Osteoblast (primary cell): ENCODE results near the gene KL. TPM values are rescaled to one million over a fixed set of nuclear protein-coding genes. Genes with fewer than 3 reads are reported as not detected.

Experiments
- DNase-seq: peaks from one replicate; pipeline ENCODE4 v3.0.0; 2011; ENCODE audit warnings: low spot score, mixed read lengths; ENCODE audit not compliant: insufficient read length; ENCODE audit errors: missing footprints
- H2AFZ ChIP-seq: 2 replicates; pipeline ENCODE4 v1.6.0; 2011; ENCODE audit warnings: mild to moderate bottlenecking, low read length
- H3K27ac ChIP-seq: 2 replicates; pipeline ENCODE4 v1.5.1; 2011; ENCODE audit warnings: mild to moderate bottlenecking, low read depth, low read length, moderate library complexity
- H3K27me3 ChIP-seq: 2 replicates; pipeline ENCODE4 v1.6.0; 2012; ENCODE audit warnings: mild to moderate bottlenecking, control low read depth, inconsistent platforms, low read length, moderate library complexity; ENCODE audit not compliant: insufficient read depth
- H3K36me3 ChIP-seq: 2 replicates; pipeline ENCODE4 v1.5.1; 2011; ENCODE audit warnings: mild to moderate bottlenecking, low read length, control low read depth, moderate library complexity; ENCODE audit not compliant: insufficient read depth
- H3K4me1 ChIP-seq: 2 replicates; pipeline ENCODE4 v1.5.1; 2011; ENCODE audit warnings: mild to moderate bottlenecking, low read length, control low read depth, moderate library complexity; ENCODE audit not compliant: insufficient read depth
- H3K4me2 ChIP-seq: 2 replicates; pipeline ENCODE4 v1.6.0; 2011; ENCODE audit warnings: mild to moderate bottlenecking, low read length; ENCODE audit not compliant: insufficient read depth
- H3K4me3 ChIP-seq: fragments of 200-600 bp; sonication (generic); 3 replicates; pipeline ENCODE4 v1.5.1; 2012; ENCODE audit warnings: mild to moderate bottlenecking, low read length, inconsistent platforms; ENCODE audit not compliant: insufficient read depth
- H3K79me2 ChIP-seq: 2 replicates; pipeline ENCODE4 v1.6.0; 2012; ENCODE audit warnings: mild to moderate bottlenecking, low read length, control low read depth, inconsistent platforms; ENCODE audit not compliant: insufficient read depth
- H3K9me3 ChIP-seq: 2 replicates; pipeline ENCODE4 v1.5.1; 2011; ENCODE audit warnings: low read depth, low read length, control low read depth
- H4K20me1 ChIP-seq: 2 replicates; pipeline ENCODE4 v1.6.0; 2012; ENCODE audit warnings: mild to moderate bottlenecking, low read length, control low read depth; ENCODE audit not compliant: insufficient read depth
- total RNA-seq: library from RNA; depleted of rRNA; stranded (reverse); fragments of >200 nt; gene quantifications from 2 replicates; pipeline ENCODE4 v1.2.3, GENCODE V29; 2012
- TF ChIP-seq, protein P1 (sequence below): IDR thresholded peaks from 2 replicates; pipeline ENCODE4 v1.5.1; 2011; ENCODE audit warnings: mild to moderate bottlenecking, low read depth, low read length, moderate library complexity; ENCODE audit errors: extremely low read depth

The KL gene
- total RNA-seq, 1 donor: not detected

DNA sequence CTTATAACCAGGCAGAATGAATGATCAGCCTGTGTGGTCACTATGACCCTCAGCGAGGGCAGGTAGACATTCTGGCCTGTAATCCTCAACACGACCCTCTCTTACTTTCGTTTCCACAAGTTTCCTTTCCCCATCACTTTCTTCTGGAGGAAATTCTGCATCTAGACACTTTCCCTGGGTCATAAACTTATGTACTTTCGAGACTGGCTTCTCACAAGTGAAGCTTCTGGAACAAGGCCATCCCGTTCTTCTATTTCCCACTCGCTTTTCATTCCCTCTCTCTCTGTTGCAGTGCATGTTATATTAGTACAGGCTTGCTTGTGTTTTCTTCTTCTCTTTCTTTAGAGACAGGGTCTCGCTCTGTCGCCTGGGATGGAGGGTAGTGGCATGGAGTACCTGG is 23.1 kb upstream of the KL start:
- no peak overlapping the region for H3K4me2 ChIP-seq
- no peak for DNase-seq
- no peak overlapping the region for H2AFZ ChIP-seq
- H3K4me1 ChIP-seq: no peaks in the 10 kb centered on the region
- no peak overlapping the region for H3K4me3 ChIP-seq
- H3K9me3 ChIP-seq: no peaks in the 10 kb centered on the region
- H3K27me3 ChIP-seq: peaks cover 6% of the 10 kb centered on the region
- H3K36me3 ChIP-seq: no peaks in the 10 kb centered on the region
- H3K27ac ChIP-seq: no peak overlapping the region
- TF ChIP-seq, protein P1, sequence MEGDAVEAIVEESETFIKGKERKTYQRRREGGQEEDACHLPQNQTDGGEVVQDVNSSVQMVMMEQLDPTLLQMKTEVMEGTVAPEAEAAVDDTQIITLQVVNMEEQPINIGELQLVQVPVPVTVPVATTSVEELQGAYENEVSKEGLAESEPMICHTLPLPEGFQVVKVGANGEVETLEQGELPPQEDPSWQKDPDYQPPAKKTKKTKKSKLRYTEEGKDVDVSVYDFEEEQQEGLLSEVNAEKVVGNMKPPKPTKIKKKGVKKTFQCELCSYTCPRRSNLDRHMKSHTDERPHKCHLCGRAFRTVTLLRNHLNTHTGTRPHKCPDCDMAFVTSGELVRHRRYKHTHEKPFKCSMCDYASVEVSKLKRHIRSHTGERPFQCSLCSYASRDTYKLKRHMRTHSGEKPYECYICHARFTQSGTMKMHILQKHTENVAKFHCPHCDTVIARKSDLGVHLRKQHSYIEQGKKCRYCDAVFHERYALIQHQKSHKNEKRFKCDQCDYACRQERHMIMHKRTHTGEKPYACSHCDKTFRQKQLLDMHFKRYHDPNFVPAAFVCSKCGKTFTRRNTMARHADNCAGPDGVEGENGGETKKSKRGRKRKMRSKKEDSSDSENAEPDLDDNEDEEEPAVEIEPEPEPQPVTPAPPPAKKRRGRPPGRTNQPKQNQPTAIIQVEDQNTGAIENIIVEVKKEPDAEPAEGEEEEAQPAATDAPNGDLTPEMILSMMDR: no peak
- H4K20me1 ChIP-seq: no peaks in the 10 kb centered on the region
- no peaks in the 10 kb centered on the region for H3K79me2 ChIP-seq

DNA sequence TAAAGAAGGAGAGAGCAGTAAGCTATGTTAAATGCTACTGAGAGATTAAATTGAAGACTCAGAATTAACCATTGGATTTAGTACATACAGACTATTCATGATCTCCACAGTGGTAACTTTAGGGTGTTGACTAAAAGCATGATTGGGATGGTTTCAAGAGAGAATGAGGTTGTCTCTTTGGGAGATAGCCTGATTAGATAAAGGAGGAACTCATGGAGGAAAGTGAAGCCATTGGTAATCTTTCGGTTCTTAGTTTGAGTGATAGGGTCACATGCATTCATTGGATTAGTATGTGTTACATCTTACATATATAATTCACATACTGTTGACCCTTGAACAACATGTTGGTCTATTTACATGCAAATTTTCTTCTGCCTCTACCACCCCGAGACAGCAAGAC is 18.8 kb upstream of the KL start:
- Histone ChIP-seq H3K4me3 (no peak overlapping the region), H3K4me2 (no peak overlapping the region), H2AFZ (no peak overlapping the region), H3K36me3 (no peaks in the 10 kb centered on the region), H3K4me1 (no peaks in the 10 kb centered on the region), H3K27ac (no peak overlapping the region), H3K27me3 (peaks cover 3% of the 10 kb centered on the region), H3K9me3 (no peaks in the 10 kb centered on the region), H3K79me2 (no peaks in the 10 kb centered on the region), H4K20me1 (no peaks in the 10 kb centered on the region)
- DNase-seq: no peak
- TF ChIP-seq, protein P1: no peak

DNA sequence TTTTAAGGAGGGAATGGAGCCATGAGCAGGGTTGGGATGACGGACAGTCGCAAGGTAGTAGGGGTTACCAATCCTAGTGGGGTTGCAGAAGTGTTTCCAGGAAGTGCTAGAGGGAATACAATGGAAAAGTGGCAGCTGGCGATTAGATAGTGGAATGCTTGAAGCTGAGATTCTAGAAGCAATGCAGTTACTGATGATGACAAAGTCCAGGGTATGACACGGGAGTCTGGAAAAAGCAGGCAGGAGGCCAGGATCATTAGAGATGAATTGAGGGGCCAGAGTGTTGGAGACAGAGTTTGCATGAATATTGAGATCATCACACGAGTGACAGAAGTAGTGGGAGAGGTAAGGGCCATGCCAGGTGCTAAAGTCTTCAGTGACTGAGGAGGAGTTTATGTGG is 17.3 kb upstream of the KL start:
- TF ChIP-seq, protein P1: no peak
- H3K9me3 ChIP-seq: no peaks in the 10 kb centered on the region
- H3K27ac ChIP-seq: no peak overlapping the region
- no peak for DNase-seq
- no peak overlapping the region for H2AFZ ChIP-seq
- H3K4me1 ChIP-seq: no peaks in the 10 kb centered on the region
- H3K79me2 ChIP-seq: no peaks in the 10 kb centered on the region
- no peaks in the 10 kb centered on the region for H3K36me3 ChIP-seq
- H3K4me2 ChIP-seq: no peak overlapping the region
- H3K27me3 ChIP-seq: peaks cover 3% of the 10 kb centered on the region
- no peaks in the 10 kb centered on the region for H4K20me1 ChIP-seq
- H3K4me3 ChIP-seq: no peak overlapping the region

DNA sequence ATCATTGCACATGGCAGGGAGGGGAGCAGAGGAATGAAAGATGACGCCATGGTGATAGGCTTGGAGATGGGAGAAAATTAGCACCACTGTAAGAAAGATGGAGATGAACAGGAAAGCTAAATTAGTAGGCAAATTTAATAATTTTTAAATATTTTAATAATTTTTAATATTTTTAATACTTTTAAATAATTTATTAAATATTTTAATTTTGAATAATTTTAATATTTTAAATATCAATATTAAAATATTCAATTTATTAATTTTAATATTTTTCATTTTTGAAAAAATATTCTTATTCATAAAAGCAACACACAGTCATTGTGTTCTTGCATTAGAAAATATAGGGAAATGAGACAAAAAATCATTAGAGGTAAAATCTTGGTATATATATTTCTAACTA is 15.9 kb upstream of the KL start:
- peaks cover 5% of the 10 kb centered on the region for H3K27me3 ChIP-seq
- H3K27ac ChIP-seq: no peak overlapping the region
- no peaks in the 10 kb centered on the region for H3K36me3 ChIP-seq
- H3K4me2 ChIP-seq: no peak overlapping the region
- no peaks in the 10 kb centered on the region for H3K4me1 ChIP-seq
- H4K20me1 ChIP-seq: no peaks in the 10 kb centered on the region
- H2AFZ ChIP-seq: no peak overlapping the region
- H3K4me3 ChIP-seq: no peak overlapping the region
- H3K9me3 ChIP-seq: no peaks in the 10 kb centered on the region
- TF ChIP-seq, protein P1: no peak
- DNase-seq: no peak
- H3K79me2 ChIP-seq: no peaks in the 10 kb centered on the region
